GM12878 (cell line): ENCODE results near the gene C2orf92. TPM values are rescaled to one million over a fixed set of nuclear protein-coding genes. Genes with fewer than 3 reads are reported as not detected.

ENCODE experiments used
- ATAC-seq: fragments of 200-7000 bp; cut with Tn5 transposase; 3 replicates; pipeline ENCODE4 v1.9.1; 2020; ENCODE audit warnings: mild to moderate bottlenecking, moderate library complexity
- BruUV-seq: library from RNA; stranded (reverse); fragments of 400-500 nt; replicated peaks from 2 replicates; lab custom pipeline; 2021; lab: Mats Ljungman, UMichigan
- CTCF ChIA-PET: fragments of 300-600 bp; sonication (Branson Sonifier 250); formaldehyde crosslinking; extraction: SDS; loops from one replicate; lab custom pipeline; 2021; ENCODE audit warnings: inconsistent platforms; lab: Yijun Ruan, JAX
- POLR2A ChIA-PET: fragments of 350-600 bp; formaldehyde crosslinking; extraction: SDS; loops from one replicate; lab custom pipeline; 2021; ENCODE audit warnings: inconsistent platforms; lab: Charles Lee
- RAD21 ChIA-PET: fragments of 300-600 bp; sonication (Branson Sonifier 250); formaldehyde crosslinking; loops from one replicate; lab custom pipeline; 2023; ENCODE audit warnings: antibody characterized with exemption; ENCODE audit not compliant: unreplicated experiment; lab: Charles Lee
- SMC1A ChIA-PET: fragments of 300-600 bp; sonication (Branson Sonifier 250); formaldehyde crosslinking; loops from one replicate; lab custom pipeline; 2023; ENCODE audit not compliant: unreplicated experiment, uncharacterized antibody; lab: Charles Lee
- DNase-seq: peaks from one replicate; pipeline ENCODE4 v3.0.0-alpha.2; 2011; ENCODE audit warnings: low read depth, low spot score
- FAIRE-seq: peaks from 3 replicates; lab custom pipeline; 2011; peaks lifted over from hg19 to GRCh38; lab: Jason Lieb, UNC
- H2AFZ ChIP-seq: 2 replicates; pipeline ENCODE4 v1.6.0; 2011; ENCODE audit warnings: low read depth, low read length, control low read depth; ENCODE audit not compliant: control insufficient read depth
- H3K27ac ChIP-seq: 2 replicates; pipeline ENCODE4 v1.5.1; 2011; ENCODE audit warnings: control low read depth; ENCODE audit not compliant: control insufficient read depth, insufficient read depth
- H3K27me3 ChIP-seq, 2 experiments: replicated peaks in 1 of 2; 2 replicates each; pipeline versions ENCODE4 v1.6.0 to v1.6.1; 2011; ENCODE audit warnings: low read length in 1 of 2; ENCODE audit not compliant: control insufficient read depth in 2 of 2, insufficient read depth in 2 of 2
- H3K36me3 ChIP-seq, 2 experiments: 2 replicates each; pipeline ENCODE4 v1.5.1; 2011; ENCODE audit warnings: low read length in 1 of 2; ENCODE audit not compliant: control insufficient read depth in 2 of 2, insufficient read depth in 2 of 2
- H3K4me1 ChIP-seq: 2 replicates; pipeline ENCODE4 v1.6.1; 2011; ENCODE audit warnings: mild to moderate bottlenecking, low read length, moderate library complexity, mixed read lengths; ENCODE audit not compliant: control insufficient read depth, insufficient read depth
- H3K4me2 ChIP-seq: 2 replicates; pipeline ENCODE4 v1.6.0; 2011; ENCODE audit warnings: control low read depth; ENCODE audit not compliant: control insufficient read depth, insufficient read depth
- H3K4me3 ChIP-seq: fragments of 200-600 bp; sonication (generic); 2 replicates; pipeline ENCODE4 v1.5.1; 2016
- H3K79me2 ChIP-seq: 2 replicates; pipeline ENCODE4 v1.6.0; 2011; ENCODE audit warnings: low read length; ENCODE audit not compliant: control insufficient read depth, insufficient read depth
- H3K9ac ChIP-seq: 2 replicates; pipeline ENCODE4 v1.8.0; 2011; ENCODE audit warnings: low read length, control low read depth, mixed read lengths; ENCODE audit not compliant: control insufficient read depth, insufficient read depth
- H3K9me3 ChIP-seq: replicated peaks from 3 replicates; pipeline ENCODE4 v1.5.1; 2011; ENCODE audit warnings: mild to moderate bottlenecking, low read length; ENCODE audit not compliant: control insufficient read depth, insufficient read depth
- H4K20me1 ChIP-seq: 2 replicates; pipeline ENCODE4 v1.6.0; 2011; ENCODE audit not compliant: control insufficient read depth, insufficient read depth
- BCL11A ChIP-seq: IDR thresholded peaks from 2 replicates; pipeline ENCODE4 v1.6.1; 2011; ENCODE audit warnings: low read depth, low read length
- BMI1 ChIP-seq: fragments of 450-650 bp; IDR thresholded peaks from 2 replicates; pipeline ENCODE4 v1.6.1; 2016; ENCODE audit warnings: mild to moderate bottlenecking, moderate library complexity, borderline replicate concordance
- CREM ChIP-seq: IDR thresholded peaks from 2 replicates; pipeline ENCODE4 v1.6.1; 2014; ENCODE audit warnings: antibody characterized with exemption, low read depth
- EED ChIP-seq: sonication (generic); IDR thresholded peaks from 2 replicates; pipeline ENCODE4 v1.6.1; 2016; ENCODE audit warnings: antibody characterized with exemption, low read depth
- IKZF2 ChIP-seq, 2 experiments: fragments of 450-650 bp; IDR thresholded peaks; 2 replicates each; pipeline ENCODE4 v1.6.1; 2017; ENCODE audit warnings: mild to moderate bottlenecking in 2 of 2, moderate library complexity in 2 of 2
- MYC ChIP-seq: IDR thresholded peaks from 2 replicates; pipeline ENCODE4 v1.6.1; 2011; ENCODE audit warnings: mild to moderate bottlenecking, low read length, moderate library complexity, inconsistent platforms; ENCODE audit not compliant: insufficient read depth, insufficient replicate concordance, insufficient read length, severe bottlenecking
- NFYA ChIP-seq: IDR thresholded peaks from 2 replicates; pipeline ENCODE4 v1.6.1; 2011; ENCODE audit warnings: low read depth, mild to moderate bottlenecking, low read length, improper control_type of control experiment, borderline replicate concordance
- WGBS: methylation state at CpG from one replicate; pipeline ENCODE4 v1.1.6; 2016; ENCODE audit warnings: low lambda C conversion rate; ENCODE audit not compliant: insufficient replicate concordance, insufficient coverage; ENCODE audit errors: missing lambda C conversion rate; 5-methylcytosine and 5-hydroxymethylcytosine counted together
- in situ Hi-C: fragments of 300-500 bp; cut with MboI; formaldehyde crosslinking; loops from 9 replicates; pipeline ENCODE4 v1.14.3; 2018; ENCODE audit warnings: mixed read lengths
- intact Hi-C: fragments of 100-400 bp; cut with micrococcal nuclease; formaldehyde crosslinking; loops from one replicate; pipeline ENCODE4 v1.14.2; 2022; ENCODE audit not compliant: unreplicated experiment
- polyA plus RNA-seq, 11 experiments: library from polyadenylated mRNA; depleted of rRNA in 4 of 11; unstranded in 6 of 11; stranded (reverse) in 5 of 11; fragments of >200 nt; fragmentation: Nextera tagmentation in 4 of 11; fragmentation: Illumina TruSeq in 1 of 11; extraction: Ambion mirVana in 4 of 11; extraction: Trizol in 1 of 11; gene quantifications; 1 replicate in 1 of 11; 2 replicates in 10 of 11; pipeline versions ENCODE4 v1.2.1 to v1.2.3, GENCODE V29; 2011 to 2016; ENCODE audit warnings: inconsistent platforms in 2 of 11, missing spikeins in 2 of 11, low read depth in 1 of 11
- total RNA-seq, 4 experiments: library from RNA; depleted of rRNA in 3 of 4; stranded (reverse); fragments of >200 nt in 3 of 4; fragmentation: Illumina TruSeq in 1 of 4; extraction: Trizol in 1 of 4; gene quantifications; 2 replicates each; pipeline versions ENCODE4 v1.2.1 to v1.2.3, GENCODE V29; 2013 to 2021
- TF ChIP-seq, protein P1 (sequence below): fragments of 450-650 bp; formaldehyde crosslinking; IDR thresholded peaks from 2 replicates; pipeline ENCODE4 v1.4.0; 2020; ENCODE audit warnings: mild to moderate bottlenecking, moderate library complexity
- TF ChIP-seq, protein P2 (sequence below): fragments of 450-650 bp; IDR thresholded peaks from 2 replicates; pipeline ENCODE4 v1.6.1; 2017; ENCODE audit warnings: mild to moderate bottlenecking, moderate library complexity
- TF ChIP-seq, protein P3 (sequence below): IDR thresholded peaks from 2 replicates; pipeline ENCODE4 v1.6.1; 2012; ENCODE audit warnings: low read depth, low read length, improper control_type of control experiment
- TF ChIP-seq, protein P4 (sequence below): IDR thresholded peaks from 2 replicates; pipeline ENCODE4 v1.6.1; 2011; ENCODE audit warnings: borderline replicate concordance, low read depth, mild to moderate bottlenecking, moderate library complexity, mixed read lengths, low read length; ENCODE audit not compliant: insufficient read depth; ENCODE audit errors: extremely low read length

The C2orf92 gene
- total and polyA plus RNA-seq, 10 of the 15 experiments (the other 5 are each of a cell fraction or from before 2014, with no cell fraction given), result 0.40 to 10.1 (median 3.7) TPM

DNA sequence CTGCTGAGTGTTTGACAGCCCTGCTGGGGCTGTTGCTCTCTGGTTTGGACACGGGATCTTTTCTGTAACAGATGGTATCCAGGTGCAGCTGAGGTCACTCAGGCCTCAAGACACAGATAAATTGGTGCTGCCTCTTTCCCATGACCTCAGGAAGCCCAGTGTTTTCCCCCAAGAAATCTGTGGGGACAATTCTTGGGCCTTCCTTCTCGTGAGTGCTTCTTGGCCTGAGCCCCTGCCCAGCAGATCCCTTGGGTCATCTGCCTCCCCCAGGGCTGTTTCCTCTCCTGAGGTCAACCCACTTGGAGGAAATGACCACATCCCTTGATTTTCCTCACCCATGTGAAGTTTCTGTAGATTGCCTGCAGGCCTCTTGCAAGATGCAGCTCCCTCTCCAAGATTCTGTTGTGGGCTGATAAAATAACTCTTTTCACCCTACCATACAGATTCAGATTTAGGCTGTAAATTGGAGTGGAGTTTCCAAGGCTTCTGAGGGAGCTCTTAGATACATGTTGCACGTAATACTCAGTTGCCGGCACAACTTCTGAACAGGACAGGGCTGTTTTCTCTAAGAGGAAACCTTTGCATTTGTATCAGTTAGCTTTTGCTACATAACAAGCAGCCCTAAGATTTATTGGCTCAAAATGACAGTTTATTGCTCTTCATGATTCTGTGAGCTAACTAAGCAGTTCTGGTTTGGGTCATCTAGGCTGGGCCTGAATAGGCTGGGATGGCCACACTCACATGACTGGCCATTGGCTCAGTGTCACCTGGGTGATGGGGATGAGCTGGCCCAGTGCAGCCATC is 57.0 kb downstream of the C2orf92 start (continued):
- TF ChIP-seq, protein P1, sequence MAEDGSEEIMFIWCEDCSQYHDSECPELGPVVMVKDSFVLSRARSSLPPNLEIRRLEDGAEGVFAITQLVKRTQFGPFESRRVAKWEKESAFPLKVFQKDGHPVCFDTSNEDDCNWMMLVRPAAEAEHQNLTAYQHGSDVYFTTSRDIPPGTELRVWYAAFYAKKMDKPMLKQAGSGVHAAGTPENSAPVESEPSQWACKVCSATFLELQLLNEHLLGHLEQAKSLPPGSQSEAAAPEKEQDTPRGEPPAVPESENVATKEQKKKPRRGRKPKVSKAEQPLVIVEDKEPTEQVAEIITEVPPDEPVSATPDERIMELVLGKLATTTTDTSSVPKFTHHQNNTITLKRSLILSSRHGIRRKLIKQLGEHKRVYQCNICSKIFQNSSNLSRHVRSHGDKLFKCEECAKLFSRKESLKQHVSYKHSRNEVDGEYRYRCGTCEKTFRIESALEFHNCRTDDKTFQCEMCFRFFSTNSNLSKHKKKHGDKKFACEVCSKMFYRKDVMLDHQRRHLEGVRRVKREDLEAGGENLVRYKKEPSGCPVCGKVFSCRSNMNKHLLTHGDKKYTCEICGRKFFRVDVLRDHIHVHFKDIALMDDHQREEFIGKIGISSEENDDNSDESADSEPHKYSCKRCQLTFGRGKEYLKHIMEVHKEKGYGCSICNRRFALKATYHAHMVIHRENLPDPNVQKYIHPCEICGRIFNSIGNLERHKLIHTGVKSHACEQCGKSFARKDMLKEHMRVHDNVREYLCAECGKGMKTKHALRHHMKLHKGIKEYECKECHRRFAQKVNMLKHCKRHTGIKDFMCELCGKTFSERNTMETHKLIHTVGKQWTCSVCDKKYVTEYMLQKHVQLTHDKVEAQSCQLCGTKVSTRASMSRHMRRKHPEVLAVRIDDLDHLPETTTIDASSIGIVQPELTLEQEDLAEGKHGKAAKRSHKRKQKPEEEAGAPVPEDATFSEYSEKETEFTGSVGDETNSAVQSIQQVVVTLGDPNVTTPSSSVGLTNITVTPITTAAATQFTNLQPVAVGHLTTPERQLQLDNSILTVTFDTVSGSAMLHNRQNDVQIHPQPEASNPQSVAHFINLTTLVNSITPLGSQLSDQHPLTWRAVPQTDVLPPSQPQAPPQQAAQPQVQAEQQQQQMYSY, result no peak
- TF ChIP-seq IKZF2 (IDR thresholded peaks at IDR 0.05), result no peak

DNA sequence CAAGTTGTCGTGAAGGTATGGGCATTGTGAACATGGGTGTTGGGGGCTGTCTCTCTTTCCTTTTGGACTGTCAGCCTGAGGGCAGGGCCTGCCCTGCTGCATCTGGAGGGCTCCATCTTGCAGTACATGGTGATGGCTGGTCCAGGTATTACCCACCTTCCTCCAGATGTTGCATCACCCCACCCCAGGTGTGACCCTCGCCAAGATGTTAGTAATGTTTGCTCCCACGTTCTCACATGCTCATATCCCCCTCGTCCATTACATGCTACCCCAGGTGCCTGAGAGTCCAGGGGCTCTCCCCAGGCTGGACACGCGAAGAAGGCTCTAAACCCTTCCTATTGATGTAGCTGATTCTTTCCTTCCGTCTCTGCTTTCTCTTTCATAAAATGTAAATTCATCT is 57.8 kb downstream of the C2orf92 start:
- FAIRE-seq, result no peak
- Histone ChIP-seq H3K36me3 (no peaks in the 10 kb centered on the region), H3K9ac (no peak overlapping the region), H4K20me1 (no peaks in the 10 kb centered on the region), H3K79me2 (no peaks in the 10 kb centered on the region), H3K4me1 (no peaks in the 10 kb centered on the region), H3K4me3 (no peak overlapping the region), H3K4me2 (no peak overlapping the region), H3K27me3 (no peaks in the 10 kb centered on the region), H3K9me3 (peaks cover 2% of the 10 kb centered on the region; the same call in 1 of the 3 replicates), H2AFZ (no peak overlapping the region), H3K27ac (no peak overlapping the region)
- no TSS peak for BruUV-seq
- ChIA-PET RAD21 (no interaction called here), SMC1A (no interaction called here), POLR2A (no interaction called here), CTCF (interaction anchor here (1.2 to 2.9 kb wide), 3 partner anchors 13 to 658 kb away, joined by 3 to 8 read pairs (median 4); no protein-coding TSS in a partner anchor)
- no peak for DNase-seq
- intact Hi-C loops (no loop called here), in situ Hi-C loops (no loop called here)
- 51% methylated on average over 7 of the region's 7 CpGs for WGBS
- no peak for ATAC-seq
- TF ChIP-seq, protein P2, sequence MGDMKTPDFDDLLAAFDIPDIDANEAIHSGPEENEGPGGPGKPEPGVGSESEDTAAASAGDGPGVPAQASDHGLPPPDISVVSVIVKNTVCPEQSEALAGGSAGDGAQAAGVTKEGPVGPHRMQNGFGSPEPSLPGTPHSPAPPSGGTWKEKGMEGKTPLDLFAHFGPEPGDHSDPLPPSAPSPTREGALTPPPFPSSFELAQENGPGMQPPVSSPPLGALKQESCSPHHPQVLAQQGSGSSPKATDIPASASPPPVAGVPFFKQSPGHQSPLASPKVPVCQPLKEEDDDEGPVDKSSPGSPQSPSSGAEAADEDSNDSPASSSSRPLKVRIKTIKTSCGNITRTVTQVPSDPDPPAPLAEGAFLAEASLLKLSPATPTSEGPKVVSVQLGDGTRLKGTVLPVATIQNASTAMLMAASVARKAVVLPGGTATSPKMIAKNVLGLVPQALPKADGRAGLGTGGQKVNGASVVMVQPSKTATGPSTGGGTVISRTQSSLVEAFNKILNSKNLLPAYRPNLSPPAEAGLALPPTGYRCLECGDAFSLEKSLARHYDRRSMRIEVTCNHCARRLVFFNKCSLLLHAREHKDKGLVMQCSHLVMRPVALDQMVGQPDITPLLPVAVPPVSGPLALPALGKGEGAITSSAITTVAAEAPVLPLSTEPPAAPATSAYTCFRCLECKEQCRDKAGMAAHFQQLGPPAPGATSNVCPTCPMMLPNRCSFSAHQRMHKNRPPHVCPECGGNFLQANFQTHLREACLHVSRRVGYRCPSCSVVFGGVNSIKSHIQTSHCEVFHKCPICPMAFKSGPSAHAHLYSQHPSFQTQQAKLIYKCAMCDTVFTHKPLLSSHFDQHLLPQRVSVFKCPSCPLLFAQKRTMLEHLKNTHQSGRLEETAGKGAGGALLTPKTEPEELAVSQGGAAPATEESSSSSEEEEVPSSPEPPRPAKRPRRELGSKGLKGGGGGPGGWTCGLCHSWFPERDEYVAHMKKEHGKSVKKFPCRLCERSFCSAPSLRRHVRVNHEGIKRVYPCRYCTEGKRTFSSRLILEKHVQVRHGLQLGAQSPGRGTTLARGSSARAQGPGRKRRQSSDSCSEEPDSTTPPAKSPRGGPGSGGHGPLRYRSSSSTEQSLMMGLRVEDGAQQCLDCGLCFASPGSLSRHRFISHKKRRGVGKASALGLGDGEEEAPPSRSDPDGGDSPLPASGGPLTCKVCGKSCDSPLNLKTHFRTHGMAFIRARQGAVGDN, result no peak
- TF ChIP-seq MYC (no peak), NFYA (no peak), BMI1 (no peak), CREM (no peak), EED (no peak), BCL11A (no peak)
- TF ChIP-seq, protein P3, sequence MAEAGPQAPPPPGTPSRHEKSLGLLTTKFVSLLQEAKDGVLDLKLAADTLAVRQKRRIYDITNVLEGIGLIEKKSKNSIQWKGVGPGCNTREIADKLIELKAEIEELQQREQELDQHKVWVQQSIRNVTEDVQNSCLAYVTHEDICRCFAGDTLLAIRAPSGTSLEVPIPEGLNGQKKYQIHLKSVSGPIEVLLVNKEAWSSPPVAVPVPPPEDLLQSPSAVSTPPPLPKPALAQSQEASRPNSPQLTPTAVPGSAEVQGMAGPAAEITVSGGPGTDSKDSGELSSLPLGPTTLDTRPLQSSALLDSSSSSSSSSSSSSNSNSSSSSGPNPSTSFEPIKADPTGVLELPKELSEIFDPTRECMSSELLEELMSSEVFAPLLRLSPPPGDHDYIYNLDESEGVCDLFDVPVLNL, result no peak
- TF ChIP-seq, protein P4, sequence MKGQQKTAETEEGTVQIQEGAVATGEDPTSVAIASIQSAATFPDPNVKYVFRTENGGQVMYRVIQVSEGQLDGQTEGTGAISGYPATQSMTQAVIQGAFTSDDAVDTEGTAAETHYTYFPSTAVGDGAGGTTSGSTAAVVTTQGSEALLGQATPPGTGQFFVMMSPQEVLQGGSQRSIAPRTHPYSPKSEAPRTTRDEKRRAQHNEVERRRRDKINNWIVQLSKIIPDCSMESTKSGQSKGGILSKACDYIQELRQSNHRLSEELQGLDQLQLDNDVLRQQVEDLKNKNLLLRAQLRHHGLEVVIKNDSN, result no peak
